22Rv1 (cell line): ENCODE results near the gene EHD2.

Experiments used
- CTCF ChIP-seq: fragments of 450-650 bp; IDR thresholded peaks from 2 replicates; pipeline ENCODE4 v1.5.1; 2017; ENCODE audit warnings: mild to moderate bottlenecking
- ZFX ChIP-seq: fragments of 450-650 bp; IDR thresholded peaks from 2 replicates; pipeline ENCODE4 v1.6.1; 2017; ENCODE audit warnings: antibody characterized with exemption, borderline replicate concordance

- no peak for TF ChIP-seq CTCF
- TF ChIP-seq ZFX = no peak
These were observed 42.5 kb upstream of the EHD2 start for GRCh38 chr19:47670736-47671135.
